Panc1 (cell line): ENCODE measurements around the gene SERPINE2. TPM values are rescaled to one million over a fixed set of nuclear protein-coding genes. Genes with fewer than 3 reads are reported as not detected.

ENCODE experiments used
- ATAC-seq: fragments of 200-7000 bp; cut with Tn5 transposase; 2 replicates; pipeline ENCODE4 v1.9.1; 2020; ENCODE audit warnings: mild to moderate bottlenecking, moderate library complexity
- BruUV-seq: library from RNA; stranded (reverse); fragments of 400-500 nt; replicated peaks from 2 replicates; lab custom pipeline; 2021; lab: Mats Ljungman, UMichigan
- CTCF ChIA-PET: fragments of 300-600 bp; sonication (Branson Sonifier 250); formaldehyde crosslinking; loops from one replicate; lab custom pipeline; 2022; ENCODE audit warnings: antibody characterized with exemption; lab: Charles Lee
- POLR2A ChIA-PET: fragments of 300-600 bp; sonication (Branson Sonifier 250); formaldehyde crosslinking; loops from one replicate; lab custom pipeline; 2022; ENCODE audit warnings: antibody characterized with exemption; lab: Charles Lee
- DNase-seq: peaks from one replicate; pipeline ENCODE4 v3.0.0-alpha.2; 2010; ENCODE audit warnings: low read depth, low spot score
- H3K27ac ChIP-seq: 2 replicates; pipeline ENCODE4 v1.5.1; 2011; ENCODE audit warnings: mild to moderate bottlenecking, low read length, inconsistent platforms
- H3K27me3 ChIP-seq: fragments of 200-500 bp; sonication (Bioruptor generic); 2 replicates; pipeline ENCODE4 v1.6.0; 2014; ENCODE audit warnings: low read length, inconsistent platforms; ENCODE audit not compliant: control insufficient read depth, insufficient read depth
- H3K36me3 ChIP-seq: fragments of 200-500 bp; sonication (Bioruptor generic); 2 replicates; pipeline ENCODE4 v1.5.1; 2014; ENCODE audit warnings: inconsistent platforms, mild to moderate bottlenecking, low read length, moderate library complexity; ENCODE audit not compliant: control insufficient read depth, insufficient read depth
- H3K4me1 ChIP-seq: 2 replicates; pipeline ENCODE4 v1.5.1; 2011; ENCODE audit warnings: inconsistent platforms, mild to moderate bottlenecking, low read length, moderate library complexity; ENCODE audit not compliant: control insufficient read depth, insufficient read depth
- H3K4me3 ChIP-seq, 2 experiments: 2 replicates each; pipeline ENCODE4 v1.5.1; 2011 to 2012; ENCODE audit warnings: low read depth in 2 of 2, low read length in 2 of 2, mild to moderate bottlenecking in 2 of 2, inconsistent platforms in 1 of 2, moderate library complexity in 1 of 2
- H3K9me3 ChIP-seq: fragments of 200-500 bp; sonication (Bioruptor generic); 2 replicates; pipeline ENCODE4 v1.5.1; 2014; ENCODE audit warnings: low read depth, mild to moderate bottlenecking, inconsistent platforms, low read length, moderate library complexity; ENCODE audit not compliant: control insufficient read depth, insufficient read depth
- CTCF ChIP-seq: fragments of 450-650 bp; IDR thresholded peaks from 2 replicates; pipeline ENCODE4 v1.5.1; 2017; ENCODE audit warnings: mild to moderate bottlenecking
- POLR2AphosphoS5 ChIP-seq: IDR thresholded peaks from 2 replicates; pipeline ENCODE4 v1.6.1; 2012; ENCODE audit warnings: mild to moderate bottlenecking, low read depth, low read length, moderate library complexity
- REST ChIP-seq, 2 experiments: IDR thresholded peaks; 2 replicates each; pipeline ENCODE4 v1.6.1; 2011 to 2012; ENCODE audit warnings: low read depth in 2 of 2, control low read depth in 1 of 2, low read length in 1 of 2, mild to moderate bottlenecking in 1 of 2, moderate library complexity in 1 of 2; ENCODE audit not compliant: insufficient read depth in 1 of 2
- SIN3A ChIP-seq: IDR thresholded peaks from 2 replicates; pipeline ENCODE4 v1.6.1; 2012; ENCODE audit warnings: low read depth, mild to moderate bottlenecking, low read length, moderate library complexity, borderline replicate concordance; ENCODE audit not compliant: insufficient read depth
- TCF7L2 ChIP-seq: IDR thresholded peaks from 2 replicates; pipeline ENCODE4 v1.6.1; 2011; ENCODE audit warnings: mild to moderate bottlenecking, low read depth, low read length, inconsistent platforms
- in situ Hi-C: cut with HindIII; loops from 2 replicates; pipeline ENCODE4 v1.10.0; 2016; ENCODE audit warnings: low sequenced_read_pairs, low pct_unique_long_range_greater_than_20kb
- intact Hi-C: fragments of 100-400 bp; cut with micrococcal nuclease; formaldehyde crosslinking; loops from one replicate; pipeline ENCODE4 v1.10.0; 2022; ENCODE audit not compliant: unreplicated experiment
- total RNA-seq: library from RNA; stranded (reverse); gene quantifications from one replicate; pipeline ENCODE4 v1.2.1, GENCODE V29; 2021; ENCODE audit not compliant: unreplicated experiment

The SERPINE2 gene
- total RNA-seq, 1 experiment from 2014 or later = 3.1 TPM

GRCh38 chr2:224084266-224084892 is 45.3 kb upstream of the SERPINE2 start:
- no peak overlapping the region for H3K27ac ChIP-seq
- in situ Hi-C loops = no loop called here
- ATAC-seq = no peak

GRCh38 chr2:224083638-224084037 is 44.6 kb upstream of the SERPINE2 start:
- ChIA-PET POLR2A (interaction anchor here (0.7 kb wide), 1 partner anchor 168 kb away, joined by 3 read pairs; no protein-coding TSS in a partner anchor), CTCF (no interaction called here)
- Histone ChIP-seq H3K27me3 (no peaks in the 10 kb centered on the region), H3K4me3 (no peak overlapping the region), H3K9me3 (no peaks in the 10 kb centered on the region), H3K36me3 (no peaks in the 10 kb centered on the region), H3K27ac (no peak overlapping the region), H3K4me1 (no peaks in the 10 kb centered on the region)
- BruUV-seq = no TSS peak
- in situ Hi-C loops = no loop called here
- intact Hi-C loops = no loop called here
- TF ChIP-seq REST (IDR thresholded peaks at IDR 0.05; ENCODE audit: insufficient read depth in 1 of 2, low read depth in 2 of 2, low read length in 1 of 2) (no peak), TCF7L2 (no peak), POLR2AphosphoS5 (no peak), SIN3A (no peak), CTCF (no peak)
- DNase-seq (no peak), ATAC-seq (no peak)

More at GRCh38 chr2:224084266-224084892, 45.3 kb upstream of the SERPINE2 start:
- BruUV-seq = no TSS peak
- Histone ChIP-seq H3K4me1 (no peaks in the 10 kb centered on the region), H3K4me3 (no peak overlapping the region), H3K9me3 (no peaks in the 10 kb centered on the region), H3K27me3 (no peaks in the 10 kb centered on the region), H3K36me3 (no peaks in the 10 kb centered on the region)
- intact Hi-C loops = no loop called here
- DNase-seq = no peak
- ChIA-PET POLR2A (interaction anchor here (0.7 kb wide), 1 partner anchor 421 kb away, joined by 12 read pairs; no protein-coding TSS in a partner anchor), CTCF (no interaction called here)
- TF ChIP-seq POLR2AphosphoS5 (no peak), CTCF (no peak), SIN3A (no peak), REST (IDR thresholded peaks at IDR 0.05; ENCODE audit: insufficient read depth in 1 of 2, low read depth in 2 of 2, low read length in 1 of 2) (no peak), TCF7L2 (no peak)
